KOPT-K1 (cell line): ENCODE results near the gene DNAJC17.

Experiments
- H3K27ac ChIP-seq: fragments of 200-600 bp; sonication (generic); 2 replicates; pipeline ENCODE4 v1.5.1; 2016; ENCODE audit warnings: antibody characterized with exemption, mild to moderate bottlenecking, low read depth, low read length; ENCODE audit not compliant: poor library complexity, severe bottlenecking
- H3K36me3 ChIP-seq: fragments of 200-600 bp; sonication (generic); 2 replicates; pipeline ENCODE4 v1.5.1; 2017; ENCODE audit warnings: antibody characterized with exemption, mild to moderate bottlenecking, low read length, moderate library complexity; ENCODE audit not compliant: insufficient read depth
- H3K9me3 ChIP-seq: fragments of 200-600 bp; sonication (generic); 2 replicates; pipeline ENCODE4 v1.5.1; 2017; ENCODE audit warnings: antibody characterized with exemption, low read length, mild to moderate bottlenecking; ENCODE audit not compliant: insufficient read depth, poor library complexity, severe bottlenecking

The DNAJC17 gene

DNA sequence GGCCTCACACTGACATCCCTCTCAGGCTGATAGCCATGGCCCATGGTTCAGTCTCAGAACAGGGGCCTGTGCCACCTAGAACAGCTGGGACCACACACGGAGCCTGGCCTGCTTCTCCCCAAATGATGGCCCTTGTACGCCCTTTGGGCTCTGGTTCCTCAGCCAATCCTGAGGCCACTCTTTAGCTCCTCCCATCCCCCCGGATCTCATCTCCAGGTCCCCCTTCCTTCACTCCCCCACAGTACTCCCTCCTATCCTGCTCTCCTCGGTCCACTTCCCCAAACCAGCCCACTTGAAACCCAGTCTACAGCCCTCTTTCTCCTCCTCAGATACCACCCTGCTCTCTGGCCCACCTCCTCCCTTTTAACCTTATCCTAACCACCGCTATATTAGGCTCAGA, 18.2 kb downstream of the DNAJC17 start:
- no peaks in the 10 kb centered on the region for H3K9me3 ChIP-seq
- H3K36me3 ChIP-seq, result no peaks in the 10 kb centered on the region
- no peak overlapping the region for H3K27ac ChIP-seq

DNA sequence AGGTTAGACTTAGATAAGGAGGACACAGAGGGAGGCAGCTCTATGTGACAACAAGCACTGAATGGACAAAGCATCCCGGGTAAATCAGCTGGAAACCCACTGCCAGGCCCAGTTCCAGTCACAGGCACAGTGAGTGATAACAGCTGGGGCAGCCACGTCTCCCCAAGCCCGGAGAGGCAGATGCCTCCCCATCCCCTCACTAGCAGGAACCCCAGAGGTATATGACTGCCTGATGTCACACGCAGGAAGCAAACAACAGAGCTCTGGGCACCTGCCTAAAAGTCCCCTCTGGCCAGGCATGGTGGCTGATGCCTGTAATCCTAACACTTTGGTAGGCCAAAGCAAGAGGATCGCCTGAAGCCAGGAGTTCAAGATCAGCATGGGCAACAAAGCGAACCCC, 19.3 kb downstream of the DNAJC17 start:
- Histone ChIP-seq H3K27ac (peak overlapping the region; percentile 16), H3K9me3 (no peaks in the 10 kb centered on the region), H3K36me3 (no peaks in the 10 kb centered on the region)

- Histone ChIP-seq H3K27ac (no peak overlapping the region), H3K36me3 (no peaks in the 10 kb centered on the region), H3K9me3 (no peaks in the 10 kb centered on the region)
These were observed 19.9 kb downstream of the DNAJC17 start for GRCh38 chr15:40787344-40787841.

DNA sequence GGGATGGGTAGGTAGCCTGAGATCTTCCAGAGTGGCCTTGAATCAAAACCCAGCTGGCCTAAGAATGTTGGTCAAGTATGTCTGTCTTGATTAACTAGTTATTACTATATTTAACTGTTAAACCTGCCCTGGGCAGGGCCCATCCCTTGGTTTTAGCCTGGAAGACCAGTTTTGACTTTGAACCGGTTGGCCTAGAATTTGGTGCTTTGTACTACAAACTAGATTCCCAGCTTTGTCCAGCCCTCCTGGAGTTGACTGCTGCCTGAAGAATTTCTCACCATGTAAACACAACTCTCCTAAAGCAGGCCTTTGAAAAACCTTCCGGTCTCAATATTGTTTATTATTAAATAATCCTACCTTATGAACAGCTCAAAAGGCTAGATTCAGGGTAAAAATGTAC, 21.5 kb downstream of the DNAJC17 start:
- H3K36me3 ChIP-seq, result no peaks in the 10 kb centered on the region
- H3K27ac ChIP-seq, result no peak overlapping the region
- H3K9me3 ChIP-seq, result no peaks in the 10 kb centered on the region

DNA sequence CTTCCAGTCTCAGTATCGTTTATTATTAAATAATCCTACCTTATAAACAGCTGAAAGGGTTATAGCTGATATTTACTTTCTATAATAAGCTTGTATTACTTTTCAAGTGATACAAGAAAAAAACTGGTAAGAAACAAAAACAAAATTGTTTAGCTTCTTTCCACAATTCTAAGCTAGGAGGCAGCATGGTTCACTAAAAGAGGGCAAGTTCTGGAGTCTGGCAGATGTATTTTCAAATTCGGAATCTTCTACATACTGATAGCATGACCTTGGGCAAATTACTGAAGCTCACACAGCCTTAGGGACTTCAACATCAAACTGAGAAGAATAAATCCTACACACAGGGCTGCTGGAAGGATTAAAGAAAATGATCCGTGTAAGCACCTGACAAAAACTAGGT, 22.1 kb downstream of the DNAJC17 start:
- Histone ChIP-seq H3K9me3 (no peaks in the 10 kb centered on the region), H3K27ac (no peak overlapping the region)

DNA sequence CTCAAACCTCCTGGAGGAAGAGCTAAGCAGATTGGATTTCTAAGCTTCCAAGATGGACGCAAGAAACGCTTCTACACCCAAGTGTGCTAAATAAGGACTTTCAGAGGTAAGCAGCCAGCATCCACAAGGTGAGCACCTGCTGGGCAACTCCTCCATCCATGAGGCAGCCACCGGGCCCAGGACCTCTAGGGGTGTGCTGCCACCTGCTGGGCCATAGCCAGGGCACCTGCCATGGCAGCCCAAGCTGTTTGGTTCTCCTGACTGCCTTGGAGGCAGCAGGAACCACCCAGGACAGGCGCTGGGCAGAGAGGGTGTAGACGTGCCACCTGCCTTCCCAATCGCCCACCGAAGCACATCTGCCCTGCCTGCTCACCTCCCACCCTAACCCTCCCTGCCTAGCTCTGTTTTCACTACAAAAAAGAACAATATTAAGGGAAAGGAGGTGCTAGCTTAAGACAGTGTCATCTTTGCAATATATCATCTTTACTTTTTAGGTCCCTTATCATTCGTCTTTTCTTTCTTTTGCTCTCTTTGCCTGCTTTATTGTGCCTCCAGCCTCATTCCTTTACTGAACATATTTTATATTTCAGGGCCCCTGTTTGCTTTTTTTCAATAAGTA, 24.6 kb downstream of the DNAJC17 start:
- H3K9me3 ChIP-seq, result no peaks in the 10 kb centered on the region
- no peak overlapping the region for H3K27ac ChIP-seq
- H3K36me3 ChIP-seq, result peaks cover 18% of the 10 kb centered on the region; the same call in 1 of the 2 replicates

More for the DNA sequence above, 22.1 kb downstream of the DNAJC17 start:
- H3K36me3 ChIP-seq, result no peaks in the 10 kb centered on the region

GRCh38 chr15:40776537-40777141, 30.6 kb downstream of the DNAJC17 start:
- H3K36me3 ChIP-seq, result peaks cover 60% of the 10 kb centered on the region; the same call in 1 of the 2 replicates
- H3K9me3 ChIP-seq, result no peaks in the 10 kb centered on the region
- H3K27ac ChIP-seq, result peak overlapping the region; percentile 31

- H3K27ac ChIP-seq, result peak overlapping the region; percentile 31
- peaks cover 61% of the 10 kb centered on the region; the same call in 1 of the 2 replicates for H3K36me3 ChIP-seq
- H3K9me3 ChIP-seq, result no peaks in the 10 kb centered on the region
These were observed 31.3 kb downstream of the DNAJC17 start for GRCh38 chr15:40775740-40776536.

- no peak overlapping the region for H3K27ac ChIP-seq
- no peaks in the 10 kb centered on the region for H3K9me3 ChIP-seq
- H3K36me3 ChIP-seq, result peaks cover 61% of the 10 kb centered on the region; the same call in 1 of the 2 replicates
These were observed 32.3 kb downstream of the DNAJC17 start for GRCh38 chr15:40775007-40775406.

GRCh38 chr15:40773902-40774301, 33.4 kb downstream of the DNAJC17 start:
- H3K36me3 ChIP-seq, result peaks cover 53% of the 10 kb centered on the region; the same call in 1 of the 2 replicates

DNA sequence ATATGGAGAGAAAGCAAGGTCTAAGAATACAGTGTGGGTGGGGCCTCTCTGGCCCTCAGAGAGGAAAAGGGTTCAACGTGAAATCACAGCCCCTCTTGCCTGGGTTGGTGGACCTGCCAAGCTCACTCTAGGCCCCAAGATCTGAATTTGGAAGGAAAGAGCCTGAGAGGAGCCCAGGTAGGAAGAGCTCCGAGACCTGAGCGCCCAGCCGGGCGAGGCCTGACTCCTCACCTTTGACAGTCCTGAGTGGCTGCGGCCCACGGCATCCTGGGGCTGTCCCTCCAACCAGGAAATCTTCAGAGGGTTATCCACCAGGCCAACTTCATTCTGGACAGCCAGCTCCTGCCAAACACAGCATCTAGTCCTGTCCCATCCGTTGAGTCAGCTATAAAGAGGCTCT, 33.8 kb downstream of the DNAJC17 start:
- Histone ChIP-seq H3K36me3 (peaks cover 49% of the 10 kb centered on the region; the same call in 1 of the 2 replicates), H3K27ac (no peak overlapping the region), H3K9me3 (no peaks in the 10 kb centered on the region)

More at GRCh38 chr15:40773902-40774301, 33.4 kb downstream of the DNAJC17 start:
- Histone ChIP-seq H3K27ac (no peak overlapping the region), H3K9me3 (no peaks in the 10 kb centered on the region)

DNA sequence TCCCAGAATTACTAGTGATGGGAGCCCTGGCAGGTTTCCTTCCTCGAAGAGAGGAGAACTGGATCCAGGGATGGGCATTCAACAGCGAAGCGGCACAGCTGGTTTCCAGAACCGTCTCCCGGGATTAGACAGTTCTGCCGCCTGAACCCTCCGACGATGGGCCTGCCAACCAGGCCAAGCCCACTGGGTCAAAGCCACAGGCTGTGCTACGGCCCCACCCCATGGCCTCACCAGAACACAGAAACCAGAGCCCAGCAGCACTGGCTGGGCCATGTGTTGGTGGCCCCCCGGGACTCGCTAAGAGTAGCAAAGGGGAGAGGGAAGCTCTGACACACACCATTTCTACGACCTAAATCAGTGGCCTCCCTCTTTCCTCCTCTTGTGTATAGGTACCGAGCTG, 35.3 kb downstream of the DNAJC17 start:
- H3K36me3 ChIP-seq, result peaks cover 47% of the 10 kb centered on the region
- no peaks in the 10 kb centered on the region for H3K9me3 ChIP-seq
- no peak overlapping the region for H3K27ac ChIP-seq

GRCh38 chr15:40771242-40771641, 36.0 kb downstream of the DNAJC17 start:
- H3K9me3 ChIP-seq, result no peaks in the 10 kb centered on the region
- H3K36me3 ChIP-seq, result peaks cover 45% of the 10 kb centered on the region
- peak overlapping the region; percentile 95 for H3K27ac ChIP-seq

- H3K36me3 ChIP-seq, result peaks cover 35% of the 10 kb centered on the region
- H3K27ac ChIP-seq, result peak overlapping the region; percentile 95
These were observed 37.0 kb downstream of the DNAJC17 start for GRCh38 chr15:40770147-40770721.

More at GRCh38 chr15:40770147-40770721, 37.0 kb downstream of the DNAJC17 start:
- H3K9me3 ChIP-seq, result no peaks in the 10 kb centered on the region
